GM12878 (cell line): ENCODE data around the gene MYO18B.

Experiments used
- EZH2 ChIP-seq: IDR thresholded peaks from 2 replicates; pipeline ENCODE4 v1.6.1; 2012; ENCODE audit warnings: low read depth, mild to moderate bottlenecking, control low read depth, inconsistent platforms, low read length, borderline replicate concordance; ENCODE audit not compliant: control insufficient read depth
- MXI1 ChIP-seq: fragments of 150-350 bp; IDR thresholded peaks from 2 replicates; pipeline ENCODE4 v1.6.1; 2011; ENCODE audit warnings: low read depth, mild to moderate bottlenecking, inconsistent platforms, low read length, improper control_type of control experiment
- TF ChIP-seq, protein P1 (sequence below): IDR thresholded peaks from 2 replicates; pipeline ENCODE4 v1.6.1; 2011; ENCODE audit warnings: borderline replicate concordance, low read depth, mild to moderate bottlenecking, moderate library complexity, mixed read lengths, low read length; ENCODE audit not compliant: insufficient read depth; ENCODE audit errors: extremely low read length

DNA sequence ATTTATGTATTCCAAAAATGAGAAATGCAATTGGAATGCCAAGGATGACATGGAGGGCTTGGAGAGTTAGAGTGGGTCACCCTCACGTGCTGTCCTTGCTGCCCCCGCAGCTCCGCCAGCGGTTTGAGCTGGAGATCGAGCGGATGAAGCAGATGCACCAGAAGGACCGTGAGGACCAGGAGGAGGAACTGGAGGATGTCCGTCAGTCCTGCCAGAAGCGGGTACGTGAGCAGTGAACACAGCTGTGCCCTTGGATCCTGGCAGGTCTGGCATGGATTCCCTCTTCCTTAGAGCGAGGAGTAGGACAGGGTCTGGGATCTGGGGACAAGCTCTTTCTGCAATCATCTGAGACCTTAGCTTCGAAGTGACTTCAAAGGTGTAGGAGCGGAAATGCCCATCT is 166.2 kb downstream of the MYO18B start:
- TF ChIP-seq MXI1: no peak
- no peak for TF ChIP-seq EZH2
- TF ChIP-seq, protein P1, sequence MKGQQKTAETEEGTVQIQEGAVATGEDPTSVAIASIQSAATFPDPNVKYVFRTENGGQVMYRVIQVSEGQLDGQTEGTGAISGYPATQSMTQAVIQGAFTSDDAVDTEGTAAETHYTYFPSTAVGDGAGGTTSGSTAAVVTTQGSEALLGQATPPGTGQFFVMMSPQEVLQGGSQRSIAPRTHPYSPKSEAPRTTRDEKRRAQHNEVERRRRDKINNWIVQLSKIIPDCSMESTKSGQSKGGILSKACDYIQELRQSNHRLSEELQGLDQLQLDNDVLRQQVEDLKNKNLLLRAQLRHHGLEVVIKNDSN: no peak
